HepG2 (cell line): ENCODE results near the gene ATP6V1D. TPM values are rescaled to one million over a fixed set of nuclear protein-coding genes. Genes with fewer than 3 reads are reported as not detected.
A peak's percentile ranks its signal among the peaks of the same experiment; 100 is the strongest.

ENCODE experiments used
- ATAC-seq: fragments of 200-7000 bp; cut with Tn5 transposase; 3 replicates; pipeline ENCODE4 v1.9.1; 2020; ENCODE audit warnings: mild to moderate bottlenecking, moderate library complexity
- BruUV-seq: library from RNA; stranded (reverse); fragments of 400-500 nt; replicated peaks from 2 replicates; lab custom pipeline; 2021; lab: Mats Ljungman, UMichigan
- CTCF ChIA-PET: fragments of 300-600 bp; formaldehyde crosslinking; extraction: SDS; loops from one replicate; lab custom pipeline; 2021; ENCODE audit warnings: low total read pairs, inconsistent platforms, low intra/inter-chr PET ratio; lab: Yijun Ruan, JAX
- POLR2A ChIA-PET: fragments of 350-600 bp; sonication (Branson Sonifier 250); formaldehyde crosslinking; loops from one replicate; lab custom pipeline; 2020; ENCODE audit warnings: antibody characterized with exemption, inconsistent platforms; lab: Yijun Ruan, JAX
- DNase-seq: peaks from one replicate; pipeline ENCODE4 v3.0.0-alpha.2; 2015; ENCODE audit warnings: low spot score
- FAIRE-seq: peaks from 3 replicates; lab custom pipeline; 2011; peaks lifted over from hg19 to GRCh38; lab: Jason Lieb, UNC
- H2AFZ ChIP-seq: one replicate; pipeline ENCODE4 v1.6.1; 2011; ENCODE audit warnings: low read length, inconsistent platforms
- H3K27ac ChIP-seq: fragments of 300-600 bp; 3 replicates; pipeline ENCODE4 v1.8.0; 2011; ENCODE audit warnings: mixed run types, mild to moderate bottlenecking, mixed read lengths, low read length, inconsistent platforms; ENCODE audit not compliant: insufficient read depth; ENCODE audit errors: extremely low read length
- H3K27me3 ChIP-seq, 2 experiments: fragments of 200-600 bp in 1 of 2; 2 replicates in 1 of 2; 3 replicates in 1 of 2; pipeline versions ENCODE4 v1.6.0 to v1.8.0; 2011; ENCODE audit warnings: low read length in 2 of 2, mild to moderate bottlenecking in 2 of 2, moderate library complexity in 2 of 2, inconsistent platforms in 1 of 2; ENCODE audit not compliant: insufficient read depth in 2 of 2, control insufficient read depth in 1 of 2
- H3K36me3 ChIP-seq, 2 experiments: fragments of 200-600 bp in 1 of 2; replicated peaks in 1 of 2; 2 replicates in 1 of 2; 3 replicates in 1 of 2; pipeline versions ENCODE4 v1.5.1 to v1.8.0; 2011; ENCODE audit warnings: low read length in 2 of 2, inconsistent platforms in 1 of 2; ENCODE audit not compliant: insufficient read depth in 2 of 2, control insufficient read depth in 1 of 2
- H3K4me1 ChIP-seq: 2 replicates; pipeline ENCODE4 v1.5.1; 2012; ENCODE audit warnings: low read length, inconsistent platforms; ENCODE audit not compliant: insufficient read depth
- H3K4me2 ChIP-seq: 2 replicates; pipeline ENCODE4 v1.6.0; 2011; ENCODE audit warnings: low read depth, low read length, inconsistent platforms
- H3K4me3 ChIP-seq, 3 experiments: fragments of 200-600 bp in 1 of 3; sonication (generic), shearing (Covaris generic) in 1 of 3; replicated peaks in 1 of 3; 2 replicates each; pipeline ENCODE4 v1.5.1; 2011 to 2016; ENCODE audit warnings: low read length in 3 of 3, inconsistent platforms in 2 of 3, low read depth in 2 of 3, mild to moderate bottlenecking in 2 of 3, control low read depth in 1 of 3, mixed read lengths in 1 of 3; ENCODE audit not compliant: insufficient read depth in 1 of 3
- H3K79me2 ChIP-seq: one replicate; pipeline ENCODE4 v1.6.1; 2011; ENCODE audit warnings: low read length, inconsistent platforms; ENCODE audit not compliant: insufficient read depth
- H3K9ac ChIP-seq: 2 replicates; pipeline ENCODE4 v1.6.0; 2011; ENCODE audit warnings: mild to moderate bottlenecking, low read depth, low read length, inconsistent platforms; ENCODE audit not compliant: insufficient read depth
- H3K9me3 ChIP-seq: 2 replicates; pipeline ENCODE4 v1.5.1; 2012; ENCODE audit warnings: mild to moderate bottlenecking, low read length
- H4K20me1 ChIP-seq: 2 replicates; pipeline ENCODE4 v1.6.0; 2011; ENCODE audit warnings: inconsistent platforms, mild to moderate bottlenecking, low read length, moderate library complexity; ENCODE audit not compliant: insufficient read depth
- ARID2 ChIP-seq: sonication (generic); formaldehyde crosslinking; IDR thresholded peaks from 2 replicates; pipeline ENCODE4 v1.8.1; 2022; ENCODE audit warnings: mild to moderate bottlenecking, missing genetic modification reagents, borderline replicate concordance
- CEBPB ChIP-seq: IDR thresholded peaks from 2 replicates; pipeline ENCODE4 v1.6.1; 2011; ENCODE audit warnings: low read depth, low read length, improper control_type of control experiment, borderline replicate concordance
- CEBPG ChIP-seq: IDR thresholded peaks from 2 replicates; pipeline ENCODE4 v1.6.1; 2016
- FOSL2 ChIP-seq: sonication (generic); formaldehyde crosslinking; IDR thresholded peaks from 2 replicates; pipeline ENCODE4 v1.4.0; 2020; ENCODE audit warnings: missing genetic modification reagents
- FOXP1 ChIP-seq, 2 experiments: fragments of 450-650 bp in 1 of 2; IDR thresholded peaks; 2 replicates each; pipeline ENCODE4 v1.6.1; 2017 to 2018; ENCODE audit warnings: antibody characterized with exemption in 1 of 2
- FOXP4 ChIP-seq: sonication (generic); formaldehyde crosslinking; IDR thresholded peaks from 2 replicates; pipeline ENCODE4 v1.4.0; 2020; ENCODE audit warnings: missing genetic modification reagents
- IRX3 ChIP-seq: sonication (generic); formaldehyde crosslinking; IDR thresholded peaks from 2 replicates; pipeline ENCODE4 v1.8.1; 2023; ENCODE audit warnings: mild to moderate bottlenecking, low read depth, missing genetic modification reagents, borderline replicate concordance
- JUND ChIP-seq: sonication (generic); formaldehyde crosslinking; IDR thresholded peaks from 2 replicates; pipeline ENCODE4 v1.8.0; 2022; ENCODE audit warnings: mild to moderate bottlenecking, missing genetic modification reagents
- MAFK ChIP-seq, 2 experiments: IDR thresholded peaks in 1 of 2; conservative IDR thresholded peaks in 1 of 2; 2 replicates each; pipeline ENCODE4 v1.6.1; 2011; ENCODE audit warnings: improper control_type of control experiment in 2 of 2, low read length in 2 of 2
- MIXL1 ChIP-seq: IDR thresholded peaks from 2 replicates; pipeline ENCODE4 v1.6.1; 2016
- MLLT10 ChIP-seq: sonication (generic); formaldehyde crosslinking; IDR thresholded peaks from 2 replicates; pipeline ENCODE4 v1.4.0; 2020; ENCODE audit warnings: missing genetic modification reagents
- MLXIP ChIP-seq: sonication (generic); formaldehyde crosslinking; IDR thresholded peaks from 2 replicates; pipeline ENCODE4 v1.9.0; 2021; ENCODE audit warnings: missing genetic modification reagents, borderline replicate concordance
- NFE2L2 ChIP-seq: fragments of 150-350 bp; IDR thresholded peaks from 2 replicates; pipeline ENCODE4 v1.6.1; 2014; ENCODE audit warnings: low read length
- PCBP1 ChIP-seq: fragments of 200-400 bp; formaldehyde crosslinking; IDR thresholded peaks from 2 replicates; pipeline ENCODE4 v1.6.1; 2017; ENCODE audit warnings: mild to moderate bottlenecking, low read depth, low read length, borderline replicate concordance
- RORA ChIP-seq: sonication (generic); formaldehyde crosslinking; IDR thresholded peaks from 2 replicates; pipeline ENCODE4 v1.5.0; 2020; ENCODE audit warnings: mild to moderate bottlenecking, missing genetic modification reagents, moderate library complexity
- SAP130 ChIP-seq: IDR thresholded peaks from 2 replicates; pipeline ENCODE4 v1.6.1; 2016; ENCODE audit warnings: low read depth
- SOX6 ChIP-seq, 2 experiments: fragments of 450-650 bp in 1 of 2; sonication (generic) in 1 of 2; formaldehyde crosslinking in 1 of 2; IDR thresholded peaks; 2 replicates each; pipeline versions ENCODE4 v1.4.0 to v1.6.1; 2017 to 2020; ENCODE audit warnings: antibody characterized with exemption in 1 of 2, mild to moderate bottlenecking in 1 of 2, missing genetic modification reagents in 1 of 2
- SSRP1 ChIP-seq: IDR thresholded peaks from 2 replicates; pipeline ENCODE4 v1.6.1; 2016; ENCODE audit warnings: control low read depth
- ZNF83 ChIP-seq: sonication (generic); formaldehyde crosslinking; IDR thresholded peaks from 2 replicates; pipeline ENCODE4 v1.4.0; 2020; ENCODE audit warnings: missing genetic modification reagents, mild to moderate bottlenecking, borderline replicate concordance
- WGBS: methylation state at CpG from one replicate; pipeline ENCODE4 v1.1.6; 2017; ENCODE audit warnings: low lambda C conversion rate; 5-methylcytosine and 5-hydroxymethylcytosine counted together
- in situ Hi-C: cut with HindIII; loops from 2 replicates; pipeline ENCODE4 v1.10.0; 2017; ENCODE audit warnings: low pct_unique_long_range_greater_than_20kb; ENCODE audit not compliant: extremely low pct_ligation_motif_present
- intact Hi-C: fragments of 100-400 bp; cut with micrococcal nuclease; formaldehyde crosslinking; loops from one replicate; pipeline ENCODE4 v1.10.0; 2022; ENCODE audit not compliant: unreplicated experiment
- polyA plus RNA-seq, 8 experiments: library from polyadenylated mRNA; depleted of rRNA in 3 of 8; stranded (reverse) in 7 of 8; unstranded in 1 of 8; fragments of >200 nt; fragmentation: Illumina TruSeq in 4 of 8; extraction: Trizol in 4 of 8; gene quantifications; 2 replicates each; pipeline versions ENCODE4 v1.2.1 to v1.2.3, GENCODE V29; 2011 to 2016; ENCODE audit warnings: low read depth in 4 of 8, missing spikeins in 1 of 8, mixed read lengths in 1 of 8; ENCODE audit not compliant: insufficient read depth in 1 of 8
- total RNA-seq, 5 experiments: library from RNA; depleted of rRNA; stranded (reverse); fragments of >200 nt; fragmentation: Illumina TruSeq; extraction: Trizol; gene quantifications; 2 replicates each; pipeline ENCODE4 v1.2.3, GENCODE V29; 2016; ENCODE audit warnings: low read depth in 1 of 5

ATP6V1D gene
- total and polyA plus RNA-seq, 2 of the 13 experiments (the other 11 are each of a cell fraction or from before 2014, with no cell fraction given): 16.8 to 53.9 TPM

- TF ChIP-seq IRX3 (CRISPR knock-in tag) (no peak), CEBPG (CRISPR knock-in tag) (peak; percentile 39; the same call in 1 of the 2 replicates), SSRP1 (no peak), MIXL1 (CRISPR knock-in tag) (0 out of 2 replicates have a peak, but pooled peaks have one; percentile 39), ARID2 (CRISPR knock-in tag) (no peak), CEBPB (peak; percentile 63; the same call in 1 of the 2 replicates)
Observed at GRCh38 chr14:67313153-67313552, 46.5 kb downstream of the ATP6V1D start (continued).

- no peak overlapping the region for H2AFZ ChIP-seq
- no peak overlapping the region for H3K4me3 ChIP-seq
- peaks cover 30% of the 10 kb centered on the region for H3K4me1 ChIP-seq
- in situ Hi-C loops: no loop called here
- no peaks in the 10 kb centered on the region for H4K20me1 ChIP-seq
- CTCF ChIA-PET: no interaction called here
- peak; percentile 78 for ATAC-seq
- no peaks in the 10 kb centered on the region for H3K9me3 ChIP-seq
- FAIRE-seq: peak; percentile 85
- intact Hi-C loops: no loop called here
- H3K36me3 ChIP-seq: peaks cover 0 to 2% of the 10 kb centered on the region in 2 experiments; a peak in 1 of 5 replicates
- POLR2A ChIA-PET: interaction anchor here (1.4 to 1.7 kb wide), 2 partner anchors 48 to 70 kb away, joined by 3 to 8 read pairs; partner anchors contain the start of genes ATP6V1D and EIF2S1
- no TSS peak for BruUV-seq
- H3K79me2 ChIP-seq: no peaks in the 10 kb centered on the region
- DNase-seq: peak; percentile 71
- peak overlapping the region; percentile 38 for H3K27ac ChIP-seq
- H3K9ac ChIP-seq: no peak overlapping the region
- no peaks in the 10 kb centered on the region; a peak in 1 of 5 replicates for H3K27me3 ChIP-seq
- WGBS: 0% methylated on average over 2 of the region's 2 CpGs
- peak overlapping the region; percentile 48; the same call in 1 of the 2 replicates for H3K4me2 ChIP-seq
- TF ChIP-seq PCBP1 (no peak), RORA (CRISPR knock-in tag) (no peak), SAP130 (CRISPR knock-in tag) (0 out of 2 replicates have a peak, but pooled peaks have one; percentile 17), MLXIP (no peak), SOX6 (IDR thresholded peaks at IDR 0.05) (no peak), SOX6 (CRISPR knock-in tag; IDR thresholded peaks at IDR 0.05) (0 out of 2 replicates have a peak, but pooled peaks have one; percentile 30), CEBPB (0 out of 2 replicates have a peak, but pooled peaks have one; percentile 2), NFE2L2 (peak; percentile 71; the same call in 1 of the 2 replicates), MLLT10 (no peak), MAFK (conservative IDR thresholded peaks at IDR 0.05 in 1 of 2, IDR thresholded peaks at IDR 0.05 in 1 of 2; ENCODE audit: low read length in 2 of 2) (0 out of 4 replicates have a peak, but pooled peaks of 1 of the 2 experiments have one; percentile 28), FOXP4 (CRISPR knock-in tag) (peak; percentile 33; the same call in 1 of the 2 replicates), ZNF83 (CRISPR knock-in tag) (no peak), JUND (peak; percentile 64; the same call in 1 of the 2 replicates), FOXP1 (IDR thresholded peaks at IDR 0.05) (no peak), FOXP1 (CRISPR knock-in tag; IDR thresholded peaks at IDR 0.05) (peak; percentile 36; the same call in 1 of the 2 replicates), FOSL2 (CRISPR knock-in tag) (peak; percentile 84)
Observed at GRCh38 chr14:67311868-67312267, 47.7 kb downstream of the ATP6V1D start.
